GM19438 (cell line): ENCODE measurements around the gene ARGFX.
"Not testable (repeated sequence)": the region's sequence is repeated elsewhere in the genome, so short reads cannot be mapped to it uniquely, and the experiment has no call there.

ENCODE experiments used
- ATAC-seq: cut with Tn5 transposase; IDR thresholded peaks from one replicate; pipeline ENCODE4 v1.9.1; 2021; ENCODE audit warnings: low read depth; ENCODE audit not compliant: unreplicated experiment

Gene ARGFX

DNA sequence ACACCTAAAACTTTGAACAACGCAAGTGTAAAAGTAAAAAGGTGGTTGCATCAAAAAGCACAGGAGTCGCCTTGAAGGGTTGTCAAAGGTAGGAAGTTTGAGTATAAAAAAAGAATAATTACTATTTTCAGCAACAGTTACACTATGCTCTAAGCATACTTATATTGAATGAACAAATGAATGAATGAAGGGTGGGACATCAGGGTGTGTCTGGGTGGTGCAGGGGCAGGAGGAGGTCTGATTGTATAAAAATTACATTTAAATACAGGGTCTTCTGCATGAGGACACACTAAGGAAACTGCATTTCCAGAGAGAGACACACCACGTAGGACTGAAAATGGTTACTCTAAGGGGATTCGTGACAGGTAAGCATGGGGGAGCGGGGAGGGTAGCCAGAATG is at the start of gene ARGFX:
Gene ARGFX (plus strand): TSS at position 301 of the 400 bp plus-strand sequence. CDS start 2,765 bp downstream, outside the sequence.
- ATAC-seq: no peak

DNA sequence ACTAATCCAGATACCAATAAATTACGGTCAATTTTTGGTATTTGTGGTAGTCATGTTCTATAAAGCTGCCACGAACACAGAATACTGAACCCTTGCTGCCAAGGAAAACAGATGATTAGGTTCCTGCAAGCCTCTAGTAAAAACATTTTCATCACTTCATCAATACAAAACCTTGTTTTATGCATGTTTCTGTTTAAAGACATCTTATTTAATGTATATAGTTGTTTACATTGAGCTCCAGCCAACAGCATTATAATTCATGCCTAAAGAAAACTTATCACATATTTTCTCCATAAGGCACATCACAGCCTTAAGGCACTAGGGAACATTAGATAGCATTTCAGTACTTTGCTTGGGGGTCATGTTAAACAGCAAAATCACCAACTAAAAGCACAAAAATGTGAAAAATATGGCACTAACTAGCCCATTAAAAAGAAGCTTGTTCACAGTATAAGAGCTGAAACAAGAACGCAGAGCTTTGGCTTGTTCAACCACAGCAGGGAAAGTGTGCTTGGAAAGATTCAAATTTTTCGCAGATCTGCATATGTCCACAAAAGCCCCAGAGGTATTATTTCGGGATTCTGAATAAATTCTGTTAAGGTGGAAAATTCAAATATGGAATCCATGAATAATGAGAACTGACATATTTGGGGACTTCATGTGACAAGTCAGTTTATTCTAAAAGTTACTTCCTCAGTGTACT is 49.6 kb upstream of the ARGFX start:
- ATAC-seq: no peak

GRCh38 chr3:121520510-121520909 is 47.2 kb upstream of the ARGFX start:
- ATAC-seq: no peak

- no peak for ATAC-seq
Observed at GRCh38 chr3:121529308-121529707, 38.4 kb upstream of the ARGFX start.

GRCh38 chr3:121531269-121531668 is 36.5 kb upstream of the ARGFX start:
- ATAC-seq: no peak

DNA sequence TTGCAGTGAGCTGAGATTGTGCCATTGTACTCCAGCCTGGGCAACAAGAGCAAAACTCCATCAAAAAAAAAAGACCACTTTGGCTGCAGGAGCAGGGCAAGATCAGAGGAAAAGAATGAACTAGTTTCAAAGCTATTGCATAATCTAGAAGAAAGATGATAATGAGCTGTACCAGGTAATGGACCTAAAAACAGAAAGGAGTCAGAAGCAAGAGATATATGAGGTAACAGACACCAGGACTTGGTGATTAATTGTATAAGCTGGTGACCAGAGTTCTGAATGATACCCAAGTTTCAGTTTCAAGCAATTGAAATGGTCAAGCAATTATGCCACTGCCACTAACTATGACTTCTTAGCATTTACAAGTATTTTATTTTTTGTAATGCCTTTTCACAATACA is 24.8 kb upstream of the ARGFX start:
- no peak for ATAC-seq

- peak; percentile 0 for ATAC-seq
Observed at GRCh38 chr3:121545049-121545573, 22.6 kb upstream of the ARGFX start.

GRCh38 chr3:121545574-121546455 is 21.9 kb upstream of the ARGFX start, which contains the start of gene POLQ:
Gene POLQ (minus strand): TSS chr3:121545988. CDS start chr3:121545877, 111 bp downstream.
- peak; percentile 78 for ATAC-seq

- no peak for ATAC-seq
Observed at GRCh38 chr3:121552379-121552778, 15.4 kb upstream of the ARGFX start.

DNA sequence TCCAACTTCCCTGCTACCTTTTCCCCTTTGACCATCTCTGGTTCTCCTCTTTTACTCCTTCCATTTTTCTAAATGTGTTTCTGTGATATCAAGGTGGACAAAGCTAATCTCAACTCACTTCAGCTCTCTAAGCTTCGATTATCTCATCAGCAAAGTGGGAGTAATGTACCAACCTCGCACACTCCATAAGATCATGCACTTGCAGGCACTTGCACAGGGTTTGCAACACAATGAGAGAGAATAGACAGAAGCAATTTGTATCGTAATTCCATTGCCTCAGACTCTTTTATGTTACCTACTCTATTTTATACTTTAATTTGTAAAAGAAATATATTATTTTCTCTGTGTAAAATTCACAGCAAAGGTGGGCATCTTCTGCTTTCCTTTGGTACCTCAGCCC is 15.0 kb upstream of the ARGFX start:
- ATAC-seq: no peak

DNA sequence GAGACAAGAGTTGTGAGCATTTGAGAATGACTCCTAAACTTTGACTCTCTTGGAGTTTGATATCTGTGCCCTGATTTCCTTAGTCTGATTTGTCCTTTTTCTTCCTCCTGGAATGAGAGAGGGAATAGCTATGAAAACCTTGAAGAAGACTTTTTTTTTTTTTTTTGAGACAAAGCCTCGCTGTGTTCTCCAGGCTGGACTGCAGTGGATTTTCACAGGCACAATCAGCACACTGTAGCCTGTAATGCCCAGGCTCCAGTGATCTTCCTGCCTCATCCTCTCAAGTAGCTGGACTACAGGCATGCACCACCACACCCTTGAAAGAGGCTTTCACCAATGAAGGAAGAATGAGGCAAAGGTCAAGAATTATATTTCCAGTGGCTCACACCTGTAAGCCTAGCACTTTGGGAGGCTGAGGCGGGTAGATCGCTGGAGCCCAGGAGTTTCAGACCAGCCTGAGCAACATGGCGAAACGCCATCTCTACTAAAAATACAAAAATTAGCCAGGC is 10.3 kb upstream of the ARGFX start:
- ATAC-seq: no peak

DNA sequence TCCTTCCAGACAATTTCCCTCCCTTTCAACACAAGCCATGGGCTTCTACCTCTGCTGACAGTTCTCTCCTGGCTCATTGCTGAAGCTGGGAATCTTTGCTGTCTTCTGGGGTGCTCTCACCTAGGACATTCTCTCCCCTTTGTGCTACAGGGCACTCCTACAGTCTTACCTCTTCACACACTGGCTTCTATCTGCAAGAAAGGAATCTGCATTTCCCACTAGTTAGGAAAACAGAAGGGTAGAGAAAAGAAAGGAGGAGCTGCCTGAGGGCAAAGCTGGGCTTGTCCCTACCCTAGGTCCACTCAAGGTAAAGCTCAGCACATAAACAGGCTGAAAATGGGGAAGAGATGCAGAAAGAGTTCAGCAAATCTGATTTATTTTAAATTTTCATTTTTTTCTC is 5.6 kb upstream of the ARGFX start:
- ATAC-seq: no peak

- ATAC-seq: no peak
Observed at GRCh38 chr3:121566773-121567172, 976 bp upstream of the ARGFX start.

DNA sequence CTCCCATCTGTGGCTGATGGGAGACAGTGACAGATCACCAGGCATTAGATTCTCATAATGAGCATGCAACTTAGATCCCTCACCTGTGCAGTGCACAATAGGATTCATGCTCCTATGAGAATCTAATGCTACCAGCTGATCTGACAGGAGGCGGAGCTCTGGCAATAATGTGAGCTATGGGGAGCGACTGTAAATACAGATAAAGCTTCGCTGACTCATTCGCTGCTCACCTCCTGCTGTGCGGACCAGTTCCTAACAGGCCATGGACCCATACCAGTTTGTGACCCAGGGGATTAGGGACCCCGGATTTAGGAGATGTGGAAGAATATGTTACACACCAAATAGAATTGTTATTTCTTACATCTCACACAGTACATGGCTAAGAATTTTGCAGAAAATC is 6.7 kb downstream of the ARGFX start:
- no peak for ATAC-seq

- no peak for ATAC-seq
Observed at GRCh38 chr3:121581691-121582090, 13.9 kb downstream of the ARGFX start.

GRCh38 chr3:121584418-121584817 is 16.7 kb downstream of the ARGFX start:
- ATAC-seq: no peak

DNA sequence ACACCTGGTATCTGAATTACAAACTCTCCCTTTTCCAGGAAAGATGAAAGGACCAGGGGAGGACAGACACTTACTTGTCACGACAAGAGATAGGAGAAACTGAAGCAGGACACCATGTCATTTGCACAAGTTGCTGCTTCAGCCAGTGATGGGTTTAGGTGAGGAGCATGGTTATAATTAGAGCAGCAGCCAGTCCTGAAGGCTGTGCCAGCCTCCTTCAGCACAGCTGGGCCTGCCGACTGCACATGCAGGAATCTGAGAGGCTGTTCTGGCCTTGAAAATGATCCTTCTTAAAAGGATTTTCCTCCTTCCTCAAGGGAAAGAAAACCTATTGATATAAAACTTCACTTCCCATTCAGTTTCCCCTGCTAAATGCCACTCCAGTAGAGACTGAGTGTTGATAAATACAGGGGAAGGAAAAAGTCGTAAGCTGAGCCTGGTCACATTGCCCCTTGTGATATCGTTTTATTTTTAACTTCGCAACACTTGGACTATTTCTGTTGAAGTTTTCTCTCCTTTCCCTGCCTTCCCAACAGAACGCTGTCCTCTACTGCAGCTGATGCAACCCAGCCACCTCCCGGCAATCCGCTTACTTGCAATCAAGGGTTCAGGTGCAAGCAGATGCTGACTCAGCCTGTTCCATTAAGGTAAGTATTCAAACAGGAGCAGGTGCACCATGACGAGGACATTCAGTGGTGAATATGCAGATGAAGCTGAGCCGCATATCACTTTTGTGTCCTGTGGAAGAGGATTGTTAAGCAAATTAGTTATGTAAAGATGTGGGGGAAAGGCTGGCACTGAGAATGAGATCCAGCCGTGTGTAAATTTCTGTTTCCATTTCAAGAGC is 25.3 kb downstream of the ARGFX start, which contains the start of gene FBXO40:
Gene FBXO40 (plus strand): TSS at position 524 of the 847 bp plus-strand sequence. CDS start 27,197 bp downstream, outside the sequence.
- no peak for ATAC-seq

DNA sequence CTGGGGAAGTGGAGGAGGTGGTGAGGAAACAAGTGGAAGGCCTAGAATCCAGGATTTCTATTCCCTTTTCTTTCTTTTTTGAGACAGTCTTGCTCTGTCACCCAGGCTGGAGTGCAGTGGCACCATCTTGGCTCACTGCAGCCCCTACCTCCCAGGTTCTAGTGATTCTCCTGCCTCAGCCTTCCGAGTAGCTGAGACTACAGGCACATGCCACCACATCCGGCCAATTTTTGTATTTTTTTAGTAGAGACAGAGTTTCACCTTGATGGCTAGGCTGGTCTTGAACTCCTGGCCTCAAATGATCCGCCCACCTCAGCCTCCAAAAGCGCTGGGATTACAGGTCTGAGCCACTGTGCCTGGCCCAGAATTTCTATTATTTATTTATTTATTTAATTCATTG is 26.1 kb downstream of the ARGFX start:
- ATAC-seq: not testable (repeated sequence)

- no peak for ATAC-seq
Observed at GRCh38 chr3:121594850-121595249, 27.1 kb downstream of the ARGFX start.

- ATAC-seq: no peak
Observed at GRCh38 chr3:121595765-121596406, 28.1 kb downstream of the ARGFX start.
